ENCODE results near the gene KRT15.
A peak's percentile ranks its signal among the peaks of the same experiment; 100 is the strongest.
"Not testable (repeated sequence)": the region's sequence is repeated elsewhere in the genome, so short reads cannot be mapped to it uniquely, and the experiment has no call there.

Gene KRT15

GRCh38 chr17:41542786-41543185 is 24.1 kb upstream of the KRT15 start:
- not testable (repeated sequence) for DNase-seq

GRCh38 chr17:41542357-41542756 is 23.7 kb upstream of the KRT15 start:
- no peak for DNase-seq

GRCh38 chr17:41540921-41541625 is 22.4 kb upstream of the KRT15 start:
- DNase-seq: no peak

GRCh38 chr17:41539979-41540701 is 21.4 kb upstream of the KRT15 start:
- no peak for DNase-seq

- DNase-seq: peak; percentile 33
Observed at GRCh38 chr17:41539071-41539492, 20.4 kb upstream of the KRT15 start.

- peak; percentile 76 for DNase-seq
Observed at GRCh38 chr17:41538565-41538991, 19.9 kb upstream of the KRT15 start.

GRCh38 chr17:41537990-41538389 is 19.3 kb upstream of the KRT15 start:
- no peak for DNase-seq

GRCh38 chr17:41537614-41537954 is 18.9 kb upstream of the KRT15 start:
- DNase-seq: no peak

GRCh38 chr17:41536741-41537613 is 18.3 kb upstream of the KRT15 start:
- DNase-seq: no peak

- peak; percentile 23 for DNase-seq
Observed at GRCh38 chr17:41535764-41536481, 17.2 kb upstream of the KRT15 start.

- DNase-seq: no peak
Observed at GRCh38 chr17:41534899-41535546, 16.3 kb upstream of the KRT15 start.

- no peak for DNase-seq
Observed at GRCh38 chr17:41533613-41534012, 14.9 kb upstream of the KRT15 start.

GRCh38 chr17:41532947-41533570 is 14.4 kb upstream of the KRT15 start:
- DNase-seq: no peak

GRCh38 chr17:41531993-41532392 is 13.3 kb upstream of the KRT15 start:
- no peak for DNase-seq

- DNase-seq: peak; percentile 82
Observed at GRCh38 chr17:41530062-41531048, 11.7 kb upstream of the KRT15 start.

GRCh38 chr17:41529491-41529915 is 10.8 kb upstream of the KRT15 start:
- DNase-seq: no peak

- DNase-seq: no peak
Observed at GRCh38 chr17:41528959-41529353, 10.3 kb upstream of the KRT15 start.

- DNase-seq: no peak
Observed at GRCh38 chr17:41527063-41528023, 8.7 kb upstream of the KRT15 start.

- no peak for DNase-seq
Observed at GRCh38 chr17:41524261-41524660, 5.6 kb upstream of the KRT15 start.
